ENCODE data around the gene DGKD.
A peak's percentile ranks its signal among the peaks of the same experiment; 100 is the strongest.
"Not testable (repeated sequence)": the region's sequence is repeated elsewhere in the genome, so short reads cannot be mapped to it uniquely, and the experiment has no call there.

DGKD gene

GRCh38 chr2:233353769-233354499, at the start of gene DGKD:
TSS of gene DGKD (plus strand) at chr2:233354494. CDS start at chr2:233354519, 25 bp downstream.
- peak in 1 of 2 experiments; percentile 65 for DNase-seq

- no peak for DNase-seq
Observed at GRCh38 chr2:233307565-233307964, 46.7 kb upstream of the DGKD start, which contains the start of gene SAG. TSS of gene SAG (plus strand) at chr2:233307816. CDS start at chr2:233309190, 1,374 bp downstream.

GRCh38 chr2:233311241-233311926, 42.9 kb upstream of the DGKD start:
- no peak for DNase-seq

- DNase-seq, result no peak
Observed at GRCh38 chr2:233312874-233313273, 41.4 kb upstream of the DGKD start.

GRCh38 chr2:233314180-233314925, 39.9 kb upstream of the DGKD start:
- no peak for DNase-seq

GRCh38 chr2:233317196-233317943, 36.9 kb upstream of the DGKD start:
- no peak for DNase-seq

GRCh38 chr2:233319256-233319655, 35.0 kb upstream of the DGKD start:
- DNase-seq, result no peak

- no peak for DNase-seq
Observed at GRCh38 chr2:233320470-233320869, 33.8 kb upstream of the DGKD start.

GRCh38 chr2:233321166-233321565, 33.1 kb upstream of the DGKD start:
- no peak for DNase-seq

GRCh38 chr2:233323851-233324250, 30.4 kb upstream of the DGKD start:
- DNase-seq, result no peak

- no peak for DNase-seq
Observed at GRCh38 chr2:233325256-233325655, 29.0 kb upstream of the DGKD start.

GRCh38 chr2:233325814-233326213, 28.5 kb upstream of the DGKD start:
- no peak for DNase-seq

GRCh38 chr2:233326500-233326899, 27.8 kb upstream of the DGKD start:
- DNase-seq, result no peak

GRCh38 chr2:233328922-233329321, 25.4 kb upstream of the DGKD start:
- DNase-seq, result no peak

- peak; percentile 42 to 62 for DNase-seq
Observed at GRCh38 chr2:233329489-233330135, 24.7 kb upstream of the DGKD start.

GRCh38 chr2:233331536-233331935, 22.8 kb upstream of the DGKD start:
- no peak for DNase-seq

GRCh38 chr2:233332125-233332524, 22.2 kb upstream of the DGKD start:
- no peak for DNase-seq

- DNase-seq, result no peak
Observed at GRCh38 chr2:233334915-233335314, 19.4 kb upstream of the DGKD start.

- DNase-seq, result not testable (repeated sequence)
Observed at GRCh38 chr2:233336091-233336490, 18.2 kb upstream of the DGKD start.

- no peak for DNase-seq
Observed at GRCh38 chr2:233336541-233336940, 17.8 kb upstream of the DGKD start.

- no peak for DNase-seq
Observed at GRCh38 chr2:233338046-233338445, 16.2 kb upstream of the DGKD start.

GRCh38 chr2:233338812-233339368, 15.4 kb upstream of the DGKD start:
- DNase-seq, result no peak
